ENCODE data around the gene CFD.
"Not testable (repeated sequence)": the region's sequence is repeated elsewhere in the genome, so short reads cannot be mapped to it uniquely, and the experiment has no call there.

DNA sequence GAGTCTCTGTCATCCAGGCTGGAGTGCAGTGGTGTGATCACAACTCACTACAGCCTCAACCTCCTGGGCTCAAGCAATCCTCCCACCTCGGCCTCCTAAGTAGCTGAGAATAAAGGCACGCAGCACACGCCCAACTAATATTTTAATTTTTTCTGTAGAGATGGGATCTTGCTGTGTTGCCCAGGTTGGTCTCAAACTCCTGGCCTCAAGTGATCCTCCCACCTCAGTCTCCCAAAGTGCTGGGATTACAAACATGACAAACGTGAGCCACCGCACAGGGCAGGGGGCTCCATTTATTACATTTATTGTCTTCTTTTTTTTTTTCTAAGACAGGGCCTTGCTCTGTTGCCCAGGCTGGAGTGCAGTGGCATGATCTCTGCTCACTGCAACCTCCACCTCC, 39.3 kb upstream of the CFD start:
- TF ChIP-seq, protein P1, sequence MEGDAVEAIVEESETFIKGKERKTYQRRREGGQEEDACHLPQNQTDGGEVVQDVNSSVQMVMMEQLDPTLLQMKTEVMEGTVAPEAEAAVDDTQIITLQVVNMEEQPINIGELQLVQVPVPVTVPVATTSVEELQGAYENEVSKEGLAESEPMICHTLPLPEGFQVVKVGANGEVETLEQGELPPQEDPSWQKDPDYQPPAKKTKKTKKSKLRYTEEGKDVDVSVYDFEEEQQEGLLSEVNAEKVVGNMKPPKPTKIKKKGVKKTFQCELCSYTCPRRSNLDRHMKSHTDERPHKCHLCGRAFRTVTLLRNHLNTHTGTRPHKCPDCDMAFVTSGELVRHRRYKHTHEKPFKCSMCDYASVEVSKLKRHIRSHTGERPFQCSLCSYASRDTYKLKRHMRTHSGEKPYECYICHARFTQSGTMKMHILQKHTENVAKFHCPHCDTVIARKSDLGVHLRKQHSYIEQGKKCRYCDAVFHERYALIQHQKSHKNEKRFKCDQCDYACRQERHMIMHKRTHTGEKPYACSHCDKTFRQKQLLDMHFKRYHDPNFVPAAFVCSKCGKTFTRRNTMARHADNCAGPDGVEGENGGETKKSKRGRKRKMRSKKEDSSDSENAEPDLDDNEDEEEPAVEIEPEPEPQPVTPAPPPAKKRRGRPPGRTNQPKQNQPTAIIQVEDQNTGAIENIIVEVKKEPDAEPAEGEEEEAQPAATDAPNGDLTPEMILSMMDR (IDR thresholded peaks at IDR 0.05; ENCODE audit: insufficient read depth, low read length), result not testable (repeated sequence)
- not testable (repeated sequence) for TF ChIP-seq SPI1 (IDR thresholded peaks at IDR 0.05; ENCODE audit: borderline replicate concordance, low read depth); POLR2AphosphoS5 (IDR thresholded peaks at IDR 0.05; ENCODE audit: low read depth); GABPA (IDR thresholded peaks at IDR 0.05; ENCODE audit: low read depth)
